H1 (cell line): Measurements from ENCODE around the gene SLC5A8. TPM values are rescaled to one million over a fixed set of nuclear protein-coding genes. Genes with fewer than 3 reads are reported as not detected.

ENCODE experiments used
- CTCF ChIA-PET: fragments of 300-600 bp; sonication (Branson Sonifier 250); formaldehyde crosslinking; loops from one replicate; lab custom pipeline; 2021; ENCODE audit not compliant: partially characterized antibody; lab: Charles Lee
- POLR2A ChIA-PET: fragments of 300-600 bp; sonication (Branson Sonifier 250); formaldehyde crosslinking; loops from one replicate; lab custom pipeline; 2021; ENCODE audit warnings: inconsistent platforms; ENCODE audit not compliant: partially characterized antibody; lab: Charles Lee
- DNase-seq, 2 experiments: peaks; one replicate each; pipeline versions ENCODE4 v3.0.0 to v3.0.0-alpha.2; 2010 to 2022; ENCODE audit warnings: low spot score in 2 of 2, low read depth in 1 of 2, mixed read lengths in 1 of 2
- FAIRE-seq: peaks from 2 replicates; lab custom pipeline; 2011; peaks lifted over from hg19 to GRCh38; lab: Jason Lieb, UNC
- H2AFZ ChIP-seq: 2 replicates; pipeline ENCODE4 v1.8.1; 2012; ENCODE audit warnings: low read length, inconsistent platforms
- H2AK5ac ChIP-seq: 2 replicates; pipeline ENCODE4 v1.6.1; 2013; ENCODE audit warnings: low read depth, low read length
- H2BK120ac ChIP-seq: replicated peaks from 2 replicates; pipeline ENCODE3; 2013; ENCODE audit warnings: low read depth, low read length, inconsistent platforms
- H2BK12ac ChIP-seq: 2 replicates; pipeline ENCODE4 v1.6.1; 2013; ENCODE audit warnings: low read depth, low read length
- H2BK15ac ChIP-seq: 2 replicates; pipeline ENCODE4 v1.6.1; 2013; ENCODE audit warnings: low read length
- H2BK20ac ChIP-seq: 2 replicates; pipeline ENCODE4 v1.6.1; 2013; ENCODE audit warnings: low read length
- H2BK5ac ChIP-seq: 2 replicates; pipeline ENCODE4 v1.6.1; 2013; ENCODE audit warnings: low read depth, low read length
- H3K14ac ChIP-seq: 2 replicates; pipeline ENCODE4 v1.6.1; 2013; ENCODE audit warnings: inconsistent platforms; ENCODE audit not compliant: insufficient read length
- H3K18ac ChIP-seq: 2 replicates; pipeline ENCODE4 v1.6.1; 2013; ENCODE audit warnings: low read length; ENCODE audit errors: extremely low read depth
- H3K23ac ChIP-seq: 2 replicates; pipeline ENCODE4 v1.6.1; 2013; ENCODE audit warnings: inconsistent platforms; ENCODE audit not compliant: insufficient read length
- H3K23me2 ChIP-seq: 2 replicates; pipeline ENCODE4 v1.6.1; 2013; ENCODE audit warnings: low read depth, low read length
- H3K27ac ChIP-seq: 2 replicates; pipeline ENCODE4 v1.6.1; 2011; ENCODE audit warnings: low read depth, low read length, inconsistent platforms
- H3K27me3 ChIP-seq, 4 experiments: replicated peaks in 1 of 4; 1 replicate in 1 of 4; 2 replicates in 3 of 4; pipeline versions ENCODE4 v1.6.1 to v1.8.1; 2011 to 2013; ENCODE audit warnings: low read length in 3 of 4, mild to moderate bottlenecking in 3 of 4, inconsistent platforms in 2 of 4, mixed read lengths in 2 of 4, moderate library complexity in 1 of 4; ENCODE audit not compliant: control insufficient read depth in 3 of 4, insufficient read depth in 3 of 4; ENCODE audit errors: extremely low read depth in 1 of 4
- H3K36me3 ChIP-seq, 4 experiments: 2 replicates each; pipeline versions ENCODE4 v1.6.1 to v1.8.1; 2011 to 2013; ENCODE audit warnings: mild to moderate bottlenecking in 4 of 4, low read length in 3 of 4, moderate library complexity in 2 of 4, control low read depth in 1 of 4, inconsistent platforms in 1 of 4; ENCODE audit not compliant: insufficient read depth in 4 of 4, control insufficient read depth in 2 of 4
- H3K4ac ChIP-seq: replicated peaks from 2 replicates; pipeline ENCODE3; 2013; ENCODE audit warnings: low read length, low read depth, mixed read lengths, inconsistent platforms; ENCODE audit not compliant: insufficient read length
- H3K4me1 ChIP-seq, 4 experiments: replicated peaks in 1 of 4; 1 replicate in 1 of 4; 2 replicates in 3 of 4; pipeline versions ENCODE4 v1.6.1 to v1.8.1; 2011 to 2013; ENCODE audit warnings: low read length in 3 of 4, inconsistent platforms in 2 of 4, mixed read lengths in 1 of 4; ENCODE audit not compliant: insufficient read depth in 4 of 4, control insufficient read depth in 3 of 4
- H3K4me2 ChIP-seq, 2 experiments: 2 replicates each; pipeline versions ENCODE4 v1.6.1 to v1.8.1; 2011 to 2013; ENCODE audit warnings: low read depth in 2 of 2, low read length in 2 of 2, control low read depth in 1 of 2, inconsistent platforms in 1 of 2, mild to moderate bottlenecking in 1 of 2; ENCODE audit not compliant: insufficient read depth in 1 of 2
- H3K4me3 ChIP-seq, 4 experiments: fragments of 200-600, 300-600 bp in 1 of 4; sonication (generic), shearing (Covaris generic), sonication (Bioruptor Twin) in 1 of 4; 2 replicates each; pipeline versions ENCODE4 v1.5.1 to v1.8.1; 2011 to 2016; ENCODE audit warnings: low read length in 4 of 4, low read depth in 3 of 4, control low read depth in 2 of 4, inconsistent platforms in 2 of 4, mild to moderate bottlenecking in 2 of 4, mixed read lengths in 1 of 4, moderate library complexity in 1 of 4; ENCODE audit not compliant: insufficient read depth in 2 of 4; ENCODE audit errors: extremely low read depth in 1 of 4
- H3K56ac ChIP-seq: replicated peaks from 2 replicates; pipeline ENCODE3; 2013; ENCODE audit warnings: low read depth, mild to moderate bottlenecking, mixed read lengths, low read length, inconsistent platforms; ENCODE audit not compliant: insufficient read length
- H3K79me1 ChIP-seq: 2 replicates; pipeline ENCODE4 v1.6.1; 2013; ENCODE audit warnings: low read depth, low read length, control low read depth
- H3K79me2 ChIP-seq, 2 experiments: 2 replicates each; pipeline versions ENCODE4 v1.6.1 to v1.8.1; 2012 to 2013; ENCODE audit warnings: low read length in 2 of 2, mild to moderate bottlenecking in 2 of 2, inconsistent platforms in 1 of 2; ENCODE audit not compliant: insufficient read depth in 2 of 2, control insufficient read depth in 1 of 2
- H3K9ac ChIP-seq, 4 experiments: replicated peaks in 1 of 4; 1 replicate in 1 of 4; 2 replicates in 3 of 4; pipeline versions ENCODE4 v1.6.1 to v1.8.1; 2011 to 2013; ENCODE audit warnings: low read depth in 3 of 4, low read length in 3 of 4, control low read depth in 2 of 4, mild to moderate bottlenecking in 2 of 4, moderate library complexity in 2 of 4, inconsistent platforms in 1 of 4; ENCODE audit errors: extremely low read depth in 1 of 4
- H3K9me3 ChIP-seq, 2 experiments: 2 replicates each; pipeline versions ENCODE4 v1.6.1 to v1.8.1; 2012 to 2013; ENCODE audit warnings: mild to moderate bottlenecking in 2 of 2, moderate library complexity in 2 of 2, control low read depth in 1 of 2, inconsistent platforms in 1 of 2, low read depth in 1 of 2, low read length in 1 of 2, mixed read lengths in 1 of 2; ENCODE audit not compliant: insufficient read depth in 2 of 2
- H4K20me1 ChIP-seq, 2 experiments: replicated peaks in 1 of 2; 2 replicates each; pipeline versions ENCODE3 to v1.8.1; 2011 to 2013; ENCODE audit warnings: inconsistent platforms in 2 of 2, low read length in 2 of 2, mild to moderate bottlenecking in 1 of 2; ENCODE audit not compliant: insufficient read depth in 2 of 2, control insufficient read depth in 1 of 2
- H4K5ac ChIP-seq: 2 replicates; pipeline ENCODE4 v1.6.1; 2013; ENCODE audit warnings: low read length, low read depth, mixed read lengths, inconsistent platforms; ENCODE audit not compliant: insufficient read length
- H4K8ac ChIP-seq: 2 replicates; pipeline ENCODE4 v1.8.0; 2013; ENCODE audit warnings: mild to moderate bottlenecking, moderate library complexity, low read length, inconsistent platforms; ENCODE audit not compliant: insufficient read depth; ENCODE audit errors: extremely low read depth
- H4K91ac ChIP-seq: replicated peaks from 2 replicates; pipeline ENCODE3; 2013; ENCODE audit warnings: low read length, mixed read lengths, inconsistent platforms; ENCODE audit not compliant: insufficient read length
- BCL11A ChIP-seq, 2 experiments: IDR thresholded peaks; one replicate each; pipeline ENCODE4 v1.6.1; 2011; ENCODE audit warnings: low read depth in 2 of 2, low read length in 2 of 2, mild to moderate bottlenecking in 2 of 2
- BRCA1 ChIP-seq: IDR thresholded peaks from 2 replicates; pipeline ENCODE4 v1.6.1; 2012; ENCODE audit warnings: low read depth, low read length, improper control_type of control experiment
- CHD1 ChIP-seq: IDR thresholded peaks from 2 replicates; pipeline ENCODE4 v1.6.1; 2012; ENCODE audit warnings: low read depth, low read length, improper control_type of control experiment
- WGBS, 2 experiments: shearing (Covaris generic) in 1 of 2; methylation state at CpG; one replicate each; pipeline versions ENCODE4 v1.1.6 to v1.1.7; 2013 to 2015; ENCODE audit warnings: low lambda C conversion rate in 2 of 2, mixed read lengths in 2 of 2, inconsistent platforms in 1 of 2, low coverage in 1 of 2, missing lambda C conversion rate in 1 of 2; ENCODE audit not compliant: insufficient replicate concordance in 2 of 2, insufficient coverage in 1 of 2, insufficient read length in 1 of 2; ENCODE audit errors: extremely low coverage in 1 of 2, missing lambda C conversion rate in 1 of 2; 5-methylcytosine and 5-hydroxymethylcytosine counted together
- polyA plus RNA-seq, 7 experiments: library from polyadenylated mRNA; depleted of rRNA in 3 of 7; stranded (reverse) in 5 of 7; unstranded in 2 of 7; fragments of >200 nt in 5 of 7; fragments of 200-250 nt in 2 of 7; gene quantifications; 1 replicate in 5 of 7; 2 replicates in 1 of 7; 4 replicates in 1 of 7; pipeline versions ENCODE4 v1.2.1 to v1.2.3, GENCODE V29; 2011 to 2013; ENCODE audit warnings: missing spikeins in 2 of 7, mixed read lengths in 2 of 7
- total RNA-seq: library from RNA; stranded (reverse); fragmentation: NEBNext Ultra II Directional; extraction: Animal tissue kit (Norgen Biotek cat#: 25700); gene quantifications from 2 replicates; pipeline ENCODE4 v1.2.1, GENCODE V29; 2021
- TF ChIP-seq, protein P1 (sequence below): IDR thresholded peaks from 2 replicates; pipeline ENCODE4 v1.6.1; 2012; ENCODE audit warnings: low read length, inconsistent platforms

SLC5A8 gene
- total and polyA plus RNA-seq, 2 of the 8 experiments (the other 6 are each of a cell fraction or from before 2014, with no cell fraction given) = 0.11 to 0.21 TPM

DNA sequence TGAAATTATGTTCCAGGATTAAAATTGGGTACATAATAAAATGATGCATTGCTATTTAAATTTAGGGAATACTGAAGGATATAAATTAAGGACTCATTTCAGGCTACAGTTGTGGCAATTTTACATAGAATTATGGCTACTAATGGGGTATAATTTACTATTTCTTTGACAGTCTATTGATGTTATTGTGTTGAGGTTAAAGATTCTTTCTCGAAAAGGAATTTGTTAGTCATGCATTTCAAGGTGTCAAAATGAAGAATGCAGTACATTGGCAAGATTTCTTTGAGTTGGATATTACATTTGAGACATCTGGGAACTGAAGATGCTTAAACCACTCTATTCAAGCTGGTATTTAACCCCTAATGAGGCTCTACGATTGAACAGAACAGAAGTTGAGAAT is 28.3 kb downstream of the SLC5A8 start:
- DNase-seq (no peak), FAIRE-seq (no peak)
- H3K14ac ChIP-seq = no peak overlapping the region
- H3K36me3 ChIP-seq = no peaks in the 10 kb centered on the region
- no peak overlapping the region for H3K4me3 ChIP-seq
- no peaks in the 10 kb centered on the region for H4K20me1 ChIP-seq
- WGBS, 2 experiments = 89% methylated on average over 2 of the region's 2 CpGs; no CpG with 5 or more reads in 1 of the 2 experiments
- H4K91ac ChIP-seq = no peak overlapping the region
- TF ChIP-seq BCL11A (IDR thresholded peaks at IDR 0.05; ENCODE audit: low read depth in 2 of 2, low read length in 2 of 2) (no peak), CHD1 (no peak), BRCA1 (no peak)
- TF ChIP-seq, protein P1, sequence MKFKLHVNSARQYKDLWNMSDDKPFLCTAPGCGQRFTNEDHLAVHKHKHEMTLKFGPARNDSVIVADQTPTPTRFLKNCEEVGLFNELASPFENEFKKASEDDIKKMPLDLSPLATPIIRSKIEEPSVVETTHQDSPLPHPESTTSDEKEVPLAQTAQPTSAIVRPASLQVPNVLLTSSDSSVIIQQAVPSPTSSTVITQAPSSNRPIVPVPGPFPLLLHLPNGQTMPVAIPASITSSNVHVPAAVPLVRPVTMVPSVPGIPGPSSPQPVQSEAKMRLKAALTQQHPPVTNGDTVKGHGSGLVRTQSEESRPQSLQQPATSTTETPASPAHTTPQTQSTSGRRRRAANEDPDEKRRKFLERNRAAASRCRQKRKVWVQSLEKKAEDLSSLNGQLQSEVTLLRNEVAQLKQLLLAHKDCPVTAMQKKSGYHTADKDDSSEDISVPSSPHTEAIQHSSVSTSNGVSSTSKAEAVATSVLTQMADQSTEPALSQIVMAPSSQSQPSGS = no peak
- H2BK20ac ChIP-seq = no peak overlapping the region
- H2BK12ac ChIP-seq = no peak overlapping the region
- no peaks in the 10 kb centered on the region for H3K27me3 ChIP-seq
- POLR2A ChIA-PET = no interaction called here
- no peak overlapping the region for H3K4ac ChIP-seq
- no peak overlapping the region for H2AFZ ChIP-seq
- peaks cover 0 to 7% (median 0%) of the 10 kb centered on the region in 4 experiments; a peak in 2 of 7 replicates for H3K4me1 ChIP-seq
- H3K18ac ChIP-seq = no peak overlapping the region
- no peaks in the 10 kb centered on the region for H3K79me1 ChIP-seq
- no peak overlapping the region for H4K8ac ChIP-seq
- no peak overlapping the region for H2BK15ac ChIP-seq
- H3K9ac ChIP-seq = no peak overlapping the region
- no peak overlapping the region for H3K4me2 ChIP-seq
- H3K27ac ChIP-seq = no peak overlapping the region
- no peak overlapping the region for H3K23ac ChIP-seq
- H3K79me2 ChIP-seq = no peaks in the 10 kb centered on the region
- no peak overlapping the region for H2BK120ac ChIP-seq
- CTCF ChIA-PET = interaction anchor here (0.6 kb wide), 1 partner anchor 9 kb away, joined by 3 read pairs; no protein-coding TSS in a partner anchor
- H4K5ac ChIP-seq = no peak overlapping the region
- no peak overlapping the region for H2AK5ac ChIP-seq
- no peaks in the 10 kb centered on the region for H3K9me3 ChIP-seq
- no peaks in the 10 kb centered on the region for H3K23me2 ChIP-seq
- H3K56ac ChIP-seq = no peak overlapping the region
- H2BK5ac ChIP-seq = no peak overlapping the region
